Measurements from ENCODE around the gene TYRO3.
A peak's percentile ranks its signal among the peaks of the same experiment; 100 is the strongest.
"Not testable (repeated sequence)": the region's sequence is repeated elsewhere in the genome, so short reads cannot be mapped to it uniquely, and the experiment has no call there.

Gene TYRO3

GRCh38 chr15:41554915-41555314 is 4.1 kb upstream of the TYRO3 start:
- DNase-seq, result no peak

GRCh38 chr15:41556677-41557076 is 2.3 kb upstream of the TYRO3 start:
- no peak for DNase-seq

GRCh38 chr15:41557673-41558399 is 1.2 kb upstream of the TYRO3 start:
- DNase-seq, result peak; percentile 67

- peak; percentile 51 for DNase-seq
Observed at GRCh38 chr15:41559239-41559782, 299 bp downstream of the TYRO3 start.

DNA sequence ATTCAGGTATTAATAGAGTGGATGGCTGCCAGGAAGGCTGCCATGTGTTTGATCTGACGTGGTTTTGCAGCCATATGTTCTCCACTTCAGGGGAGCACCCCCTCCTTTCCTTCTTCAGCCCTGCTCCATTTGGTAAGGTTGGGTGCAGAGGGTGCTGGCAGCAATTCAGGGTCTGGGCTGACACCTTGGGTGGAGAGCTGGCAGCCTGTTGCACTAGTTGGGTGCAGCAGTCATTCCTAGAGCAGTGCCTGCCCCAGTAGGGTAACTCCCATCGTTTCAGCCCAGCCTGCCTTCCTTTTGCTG is 1.5 kb downstream of the TYRO3 start:
- DNase-seq, result no peak

DNA sequence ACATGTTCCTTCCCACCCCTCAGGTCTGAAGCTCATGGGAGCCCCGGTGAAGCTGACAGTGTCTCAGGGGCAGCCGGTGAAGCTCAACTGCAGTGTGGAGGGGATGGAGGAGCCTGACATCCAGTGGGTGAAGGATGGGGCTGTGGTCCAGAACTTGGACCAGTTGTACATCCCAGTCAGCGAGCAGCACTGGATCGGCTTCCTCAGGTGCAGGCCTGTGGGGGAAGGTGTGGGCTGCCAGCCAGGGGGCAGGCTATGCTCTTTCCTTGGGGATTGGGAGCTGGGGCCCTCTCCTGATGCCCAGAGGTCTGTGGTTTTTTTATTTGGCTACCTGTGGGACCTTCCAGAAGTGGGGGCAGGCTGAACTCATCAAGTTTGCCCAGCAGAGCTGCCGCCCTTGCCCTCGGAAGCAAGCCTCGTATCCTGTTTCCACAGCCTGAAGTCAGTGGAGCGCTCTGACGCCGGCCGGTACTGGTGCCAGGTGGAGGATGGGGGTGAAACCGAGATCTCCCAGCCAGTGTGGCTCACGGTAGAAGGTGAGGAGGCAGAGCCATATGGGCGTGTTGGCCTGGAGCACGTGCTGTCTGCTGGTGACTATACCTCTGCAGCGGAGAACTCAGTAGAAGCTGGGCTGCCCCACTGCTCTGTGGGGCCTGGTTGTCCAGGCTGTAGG is 2.2 kb downstream of the TYRO3 start:
- no peak for DNase-seq

- DNase-seq, result peak; percentile 75
Observed at GRCh38 chr15:41561777-41562145, 2.7 kb downstream of the TYRO3 start.

GRCh38 chr15:41562244-41562643 is 3.2 kb downstream of the TYRO3 start:
- no peak for DNase-seq

DNA sequence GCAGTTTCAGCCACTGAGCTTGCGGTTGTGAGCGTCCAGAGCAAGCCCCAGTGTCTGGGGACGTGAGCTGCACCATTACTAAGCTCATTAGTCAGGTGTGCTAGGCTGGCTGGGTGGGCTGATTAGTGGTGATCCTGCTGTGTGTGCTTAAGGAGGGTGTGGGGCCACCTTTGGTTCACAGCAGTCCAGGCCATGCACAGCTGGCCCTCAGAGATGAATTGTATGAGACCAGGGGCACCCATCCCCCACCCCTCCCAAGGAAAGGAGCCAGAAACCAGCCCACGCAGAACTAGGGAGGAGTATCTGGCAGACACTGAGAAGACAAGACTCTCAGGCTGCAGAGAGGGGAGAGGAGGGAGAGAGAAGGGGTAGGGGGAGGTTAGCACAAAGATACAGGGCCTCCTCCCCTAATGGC is 3.8 kb downstream of the TYRO3 start:
- DNase-seq, result peak; percentile 74

GRCh38 chr15:41564286-41564959 is 5.4 kb downstream of the TYRO3 start:
- peak; percentile 63 for DNase-seq

DNA sequence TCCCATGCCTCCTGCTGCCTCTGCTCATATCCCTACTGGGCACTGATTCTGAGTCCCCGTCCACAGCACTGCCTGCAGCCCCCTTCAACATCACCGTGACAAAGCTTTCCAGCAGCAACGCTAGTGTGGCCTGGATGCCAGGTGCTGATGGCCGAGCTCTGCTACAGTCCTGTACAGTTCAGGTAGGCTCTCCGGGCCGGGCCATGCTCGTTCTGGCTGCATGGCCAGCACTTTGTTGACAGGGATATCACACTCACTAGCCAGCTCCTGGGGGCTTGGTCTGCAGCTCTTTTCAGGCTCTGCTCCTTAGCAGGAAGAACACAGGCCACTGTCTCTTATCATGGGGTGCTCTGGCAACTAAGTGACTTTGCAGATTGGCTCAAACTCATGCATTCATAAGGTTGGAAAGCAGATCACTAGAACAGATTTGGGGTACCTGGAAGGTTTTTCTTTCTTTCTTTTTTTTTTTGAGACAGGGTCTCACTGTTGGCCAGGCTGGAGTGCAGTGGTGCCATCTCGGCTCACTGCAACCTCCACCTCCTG is 6.0 kb downstream of the TYRO3 start:
- DNase-seq, result no peak

- DNase-seq, result no peak
Observed at GRCh38 chr15:41565702-41566101, 6.7 kb downstream of the TYRO3 start.

- no peak for DNase-seq
Observed at GRCh38 chr15:41566121-41566885, 7.3 kb downstream of the TYRO3 start.

DNA sequence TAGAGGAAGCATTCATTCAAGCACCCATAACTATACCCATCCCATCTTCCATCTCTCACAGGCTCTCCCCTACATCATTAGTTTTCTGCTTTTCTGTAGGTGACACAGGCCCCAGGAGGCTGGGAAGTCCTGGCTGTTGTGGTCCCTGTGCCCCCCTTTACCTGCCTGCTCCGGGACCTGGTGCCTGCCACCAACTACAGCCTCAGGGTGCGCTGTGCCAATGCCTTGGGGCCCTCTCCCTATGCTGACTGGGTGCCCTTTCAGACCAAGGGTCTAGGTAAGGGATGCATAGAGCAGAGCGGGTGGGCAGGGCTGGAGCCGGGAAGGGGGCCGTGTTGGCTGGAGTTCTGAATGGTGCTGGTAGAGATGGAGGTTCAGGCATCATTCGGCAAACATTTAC is 8.2 kb downstream of the TYRO3 start:
- no peak for DNase-seq

- DNase-seq, result no peak
Observed at GRCh38 chr15:41567862-41568261, 8.8 kb downstream of the TYRO3 start.

DNA sequence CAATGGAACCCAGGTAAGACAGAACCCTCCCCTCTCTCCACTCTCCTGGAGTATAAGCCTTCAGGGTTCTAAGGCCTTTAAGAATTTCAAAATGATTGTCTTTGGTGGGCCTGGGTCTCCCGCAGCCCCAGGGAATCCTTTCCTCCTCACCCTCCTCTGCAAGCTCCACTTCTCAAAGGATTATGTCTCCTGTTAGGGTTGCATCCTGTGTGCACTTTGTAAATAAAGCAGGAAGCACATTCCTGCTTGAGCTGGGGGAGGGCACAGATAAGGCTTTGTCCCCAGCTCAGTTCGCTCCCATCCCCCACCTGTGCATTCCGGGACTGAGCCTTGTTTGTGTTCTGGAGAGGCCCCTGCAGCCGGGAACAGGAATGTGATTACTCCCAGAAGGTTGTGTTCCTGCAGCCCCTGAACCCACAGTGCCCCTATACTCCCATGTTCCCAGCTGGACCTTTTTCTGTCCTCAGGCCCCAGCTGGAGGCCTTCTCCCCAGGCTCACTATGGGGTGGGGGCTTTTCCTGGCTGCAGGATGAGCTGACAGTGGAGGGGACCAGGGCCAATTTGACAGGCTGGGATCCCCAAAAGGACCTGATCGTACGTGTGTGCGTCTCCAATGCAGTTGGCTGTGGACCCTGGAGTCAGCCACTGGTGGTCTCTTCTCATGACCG is 9.5 kb downstream of the TYRO3 start:
- peak; percentile 41 for DNase-seq

GRCh38 chr15:41569232-41569631 is 10.2 kb downstream of the TYRO3 start:
- DNase-seq, result not testable (repeated sequence)

GRCh38 chr15:41570764-41571163 is 11.8 kb downstream of the TYRO3 start:
- DNase-seq, result no peak

- DNase-seq, result no peak
Observed at GRCh38 chr15:41571948-41572347, 12.9 kb downstream of the TYRO3 start.

DNA sequence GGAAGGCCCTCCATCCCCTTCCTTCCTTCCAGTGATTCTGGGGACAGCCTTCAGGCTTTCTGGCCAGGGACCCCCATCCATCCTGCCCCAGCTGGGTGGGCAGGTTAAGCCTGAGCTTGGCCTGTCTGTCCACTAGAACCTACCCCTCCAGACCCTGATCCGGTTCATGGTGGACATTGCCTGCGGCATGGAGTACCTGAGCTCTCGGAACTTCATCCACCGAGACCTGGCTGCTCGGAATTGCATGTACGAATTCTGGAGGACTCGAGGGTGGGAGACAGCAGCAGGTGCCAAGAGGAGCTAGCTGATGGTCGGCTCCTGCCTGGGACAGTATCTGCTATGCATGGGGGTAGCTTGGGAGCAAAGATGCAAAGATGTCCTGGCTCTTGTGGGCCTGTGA is 13.9 kb downstream of the TYRO3 start:
- no peak for DNase-seq

GRCh38 chr15:41573396-41573795 is 14.4 kb downstream of the TYRO3 start:
- no peak for DNase-seq

DNA sequence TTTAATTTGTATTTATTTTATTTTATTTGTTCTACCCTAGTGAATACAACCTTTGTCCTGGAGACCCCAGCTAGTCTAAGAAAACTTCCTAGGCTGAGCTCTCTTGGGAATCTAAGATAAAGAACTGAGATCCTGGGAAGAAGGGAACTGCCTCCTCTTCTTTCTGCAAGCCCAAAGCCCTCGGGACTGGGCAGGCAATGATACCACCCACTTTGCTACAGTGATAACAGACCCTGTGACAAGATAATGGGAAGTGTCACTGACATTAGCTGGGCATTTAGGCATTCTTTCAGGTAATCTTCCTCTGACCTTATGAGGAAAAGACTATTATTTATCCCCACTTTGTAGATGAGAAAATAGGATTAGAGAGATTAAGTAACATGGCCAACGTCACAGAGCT is 15.1 kb downstream of the TYRO3 start:
- DNase-seq, result no peak

Data from right hindlimb (tissue), 1 donor.